HG03108 (cell line): ENCODE results near the gene ART1.

Experiments used
- ATAC-seq: cut with Tn5 transposase; IDR thresholded peaks from one replicate; pipeline ENCODE4 v1.9.1; 2021; ENCODE audit warnings: moderate library complexity; ENCODE audit not compliant: unreplicated experiment

The ART1 gene

DNA sequence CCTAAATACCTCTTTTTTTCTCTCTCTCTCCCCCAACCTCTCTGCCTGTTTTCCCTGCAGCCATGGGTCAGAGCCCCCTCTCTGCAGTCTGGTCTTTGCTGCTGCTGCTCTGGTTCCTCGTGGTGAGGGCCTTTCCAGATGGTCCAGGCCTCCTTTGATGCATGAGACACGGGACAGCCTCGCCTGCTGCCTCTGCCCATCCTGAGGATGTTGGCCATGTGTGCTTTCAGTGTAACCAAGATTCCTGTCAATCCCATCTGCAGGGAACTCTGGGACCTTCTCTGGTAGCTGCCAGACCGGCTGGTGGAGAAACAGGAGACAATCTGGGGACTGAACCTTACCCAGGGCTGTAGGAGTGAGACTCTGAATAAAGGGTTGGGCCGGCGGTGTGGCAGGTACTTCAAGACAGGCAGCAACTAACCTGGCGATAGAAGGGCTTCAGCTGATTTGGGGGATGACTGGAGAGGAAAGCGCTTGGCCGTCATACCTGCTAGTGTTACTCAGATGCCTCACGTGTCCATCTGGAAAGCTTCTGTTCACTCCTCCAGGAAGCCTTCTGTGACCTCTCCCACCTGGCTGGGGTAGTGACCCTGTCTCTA is 19.2 kb downstream of the ART1 start:
- ATAC-seq = no peak

GRCh38 chr11:3665336-3666022 is 20.6 kb downstream of the ART1 start:
- ATAC-seq = no peak

DNA sequence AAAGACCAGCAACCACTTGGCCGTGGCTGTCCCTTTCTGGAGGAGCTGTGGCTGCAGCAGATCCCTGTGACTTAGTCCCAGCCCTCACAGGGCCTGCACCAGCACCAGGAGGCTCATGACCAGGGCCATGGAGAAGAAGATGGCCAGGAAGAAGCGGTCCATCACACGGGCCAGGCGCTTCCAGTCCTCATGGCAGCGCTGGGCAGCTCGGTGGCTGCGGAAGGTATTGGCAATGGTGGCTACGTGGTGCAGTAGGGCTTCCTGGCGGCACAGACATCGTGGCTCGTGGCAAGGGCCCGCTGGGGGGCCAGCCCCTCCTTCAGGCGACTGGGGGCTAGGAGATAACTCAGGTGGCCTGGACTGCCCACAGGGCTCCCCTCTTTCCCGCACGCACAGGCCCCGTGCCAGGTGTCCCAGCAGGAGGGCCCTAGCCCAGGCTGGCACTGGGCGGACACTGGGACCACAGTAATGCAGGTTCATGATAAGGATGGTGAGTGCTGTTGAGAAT is 21.1 kb downstream of the ART1 start:
- no peak for ATAC-seq

DNA sequence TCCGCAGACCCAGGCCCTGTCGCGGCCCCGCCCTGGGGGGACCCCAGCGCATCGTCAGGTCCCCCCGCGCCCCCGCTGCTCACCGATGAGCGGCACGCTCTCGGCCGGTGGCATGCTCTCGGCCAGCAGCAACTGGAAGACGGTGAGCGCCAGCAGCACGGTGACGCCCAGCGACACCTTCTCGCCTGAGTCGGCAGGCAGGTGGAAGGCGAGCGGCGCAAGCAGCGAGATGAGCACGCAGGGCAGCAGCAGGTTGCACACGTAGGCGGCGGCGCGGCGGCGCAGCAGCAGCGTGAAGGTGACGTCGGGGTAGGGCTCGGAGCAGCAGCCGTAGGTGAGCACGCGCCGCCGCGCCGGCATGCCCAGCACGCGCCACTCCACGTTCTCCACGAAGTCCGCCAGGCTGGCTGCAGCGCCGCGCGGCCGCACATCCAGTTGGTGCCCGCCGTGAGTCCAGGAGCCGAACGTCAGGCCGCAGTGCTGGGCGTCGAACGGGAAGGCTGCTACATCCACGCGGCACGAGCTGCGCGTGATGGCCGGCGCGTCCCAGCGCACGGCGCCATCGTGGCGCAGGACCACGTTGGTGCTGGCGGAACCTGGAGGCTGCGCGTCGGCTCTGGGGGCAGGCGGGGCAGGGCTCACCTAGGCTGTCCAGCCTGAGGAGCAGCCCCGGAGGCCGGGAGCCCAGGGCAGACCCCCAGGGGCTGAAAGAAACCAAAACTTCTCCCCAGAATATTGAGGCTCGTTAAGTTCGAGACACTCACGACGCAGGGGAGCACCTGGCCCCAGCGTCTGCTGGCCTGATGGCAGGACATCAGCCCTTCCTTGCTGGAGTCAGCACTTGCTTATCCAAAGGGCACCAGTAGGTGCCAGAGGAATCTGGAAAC is 22.5 kb downstream of the ART1 start:
- no peak for ATAC-seq

GRCh38 chr11:3669128-3669527 is 24.2 kb downstream of the ART1 start:
- no peak for ATAC-seq

- ATAC-seq = no peak
Measured at GRCh38 chr11:3669742-3670183, 24.8 kb downstream of the ART1 start.

GRCh38 chr11:3671334-3672254 is 26.7 kb downstream of the ART1 start, which contains the start of gene CHRNA10:
CHRNA10 (minus strand) TSS chr11:3671384; CDS start chr11:3671312, 72 bp downstream.
- ATAC-seq = no peak

DNA sequence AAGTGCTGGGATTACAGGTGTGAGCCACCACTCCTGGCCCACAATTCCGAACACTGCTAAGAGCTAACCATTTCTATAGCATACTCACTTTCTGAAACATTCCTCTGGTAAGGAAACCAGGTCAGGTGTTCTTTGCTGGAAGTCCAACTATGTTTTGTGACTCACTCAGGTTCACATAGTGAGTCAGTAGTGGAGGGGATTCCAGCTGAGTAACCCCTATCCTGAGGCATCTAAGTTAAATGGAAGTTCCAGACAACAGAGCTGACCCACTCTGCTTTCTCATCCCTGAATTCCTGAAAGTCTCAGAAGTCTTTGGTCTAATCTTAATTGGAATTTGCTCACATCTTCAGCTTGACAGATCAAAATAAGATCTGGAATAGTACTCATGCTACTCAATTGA is 29.3 kb downstream of the ART1 start:
- ATAC-seq = no peak

DNA sequence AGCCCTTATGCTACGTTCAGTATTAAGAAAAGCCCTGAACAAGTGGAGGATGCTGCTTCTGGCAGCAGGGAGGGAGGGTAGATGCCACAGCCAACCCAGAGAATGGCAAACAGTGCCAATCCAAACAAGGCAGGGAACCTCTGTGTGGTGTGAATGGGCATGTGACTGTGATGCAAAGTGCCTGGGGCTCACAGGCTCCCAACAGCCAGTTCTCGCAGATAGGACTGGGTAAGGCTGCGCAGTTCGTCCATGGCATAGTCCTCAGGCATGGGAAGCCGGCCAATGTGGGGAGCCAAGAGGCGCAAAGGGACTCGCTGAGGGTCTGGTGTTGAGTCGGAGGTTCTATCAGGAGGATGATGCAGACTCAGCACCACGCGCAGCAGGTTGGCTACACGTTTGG is 31.0 kb downstream of the ART1 start:
- ATAC-seq = no peak

DNA sequence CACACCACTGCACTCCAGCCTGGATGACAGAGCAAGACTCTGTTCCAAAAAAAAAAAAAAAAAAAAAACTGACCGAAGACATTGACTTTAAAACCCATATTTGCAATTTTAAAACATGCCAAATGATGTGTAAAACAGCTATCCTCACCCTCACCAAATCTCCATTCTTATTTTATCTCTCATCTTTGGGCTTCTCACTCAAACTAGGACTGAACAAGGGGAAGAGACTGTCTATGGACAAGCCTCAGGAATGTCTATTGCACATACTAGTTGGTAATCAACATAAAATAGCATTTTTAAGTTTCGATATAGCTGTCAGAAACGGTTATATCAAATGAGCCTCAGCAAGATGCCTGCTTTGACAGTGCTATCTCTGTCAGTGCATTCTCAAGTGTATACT is 34.1 kb downstream of the ART1 start:
- no peak for ATAC-seq

GRCh38 chr11:3683039-3683438 is 38.1 kb downstream of the ART1 start:
- ATAC-seq = no peak

GRCh38 chr11:3684129-3684818 is 39.3 kb downstream of the ART1 start:
- no peak for ATAC-seq

GRCh38 chr11:3684819-3685172 is 39.9 kb downstream of the ART1 start:
- ATAC-seq = no peak

DNA sequence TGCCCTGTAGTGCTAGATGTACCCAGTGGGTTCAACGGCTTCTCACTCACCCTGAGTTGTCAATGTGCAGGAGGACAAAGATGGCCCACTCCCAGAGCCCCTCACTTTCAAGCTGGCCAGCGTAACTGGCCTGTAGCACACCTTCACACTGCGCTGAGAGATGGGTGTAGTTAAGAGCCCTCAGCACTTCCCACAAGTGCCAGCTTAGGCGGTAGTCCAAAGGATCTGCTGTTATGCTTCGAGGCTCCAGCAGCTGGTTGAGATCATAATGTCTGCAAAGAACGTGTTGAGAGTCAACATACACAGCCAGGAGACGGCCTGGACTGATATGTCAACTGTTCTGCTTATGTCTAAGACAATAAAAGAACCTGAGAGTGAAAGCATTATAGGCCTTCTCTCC is 41.0 kb downstream of the ART1 start:
- no peak for ATAC-seq

DNA sequence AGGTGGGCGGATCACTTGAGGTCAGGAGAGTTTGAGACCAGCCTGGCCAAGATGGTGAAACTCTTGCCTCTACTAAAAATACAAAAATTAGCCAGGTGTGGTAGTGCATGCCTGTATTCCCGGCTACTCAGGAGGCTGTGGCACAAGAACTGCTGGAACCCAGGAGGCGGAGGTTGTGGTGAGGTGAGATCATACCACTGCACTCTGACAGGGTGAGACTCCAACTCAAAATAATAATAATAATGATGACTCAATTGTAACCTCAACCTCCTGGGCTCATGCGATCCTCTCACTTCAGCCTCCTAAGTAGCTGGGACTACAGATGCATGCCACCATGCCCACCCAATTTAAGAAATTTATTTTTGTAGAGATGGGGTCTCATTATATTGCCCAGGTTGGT is 41.8 kb downstream of the ART1 start:
- ATAC-seq = no peak

DNA sequence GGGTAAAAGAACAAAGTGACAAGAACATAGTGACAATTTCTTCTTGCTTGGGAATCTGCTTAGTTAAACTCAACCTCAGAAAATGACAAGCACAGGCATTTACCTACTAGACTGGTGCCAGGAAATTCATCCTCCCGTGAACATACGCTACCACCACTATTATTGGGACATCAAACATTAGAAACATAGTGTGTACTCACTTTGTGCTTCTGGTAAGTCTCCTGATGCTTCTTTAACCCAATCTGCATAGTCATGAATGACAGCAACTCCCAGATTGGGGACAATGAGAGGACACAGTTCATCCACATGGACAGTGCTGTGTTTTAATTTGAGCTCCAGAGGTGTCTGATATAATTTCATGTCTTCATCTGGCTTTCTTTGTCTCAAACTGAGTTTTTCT is 55.5 kb downstream of the ART1 start:
- ATAC-seq = no peak

GRCh38 chr11:3700910-3701309 is 56.0 kb downstream of the ART1 start:
- ATAC-seq = no peak

- no peak for ATAC-seq
Measured at GRCh38 chr11:3703383-3703782, 58.5 kb downstream of the ART1 start.

GRCh38 chr11:3707176-3707575 is 62.2 kb downstream of the ART1 start:
- no peak for ATAC-seq

DNA sequence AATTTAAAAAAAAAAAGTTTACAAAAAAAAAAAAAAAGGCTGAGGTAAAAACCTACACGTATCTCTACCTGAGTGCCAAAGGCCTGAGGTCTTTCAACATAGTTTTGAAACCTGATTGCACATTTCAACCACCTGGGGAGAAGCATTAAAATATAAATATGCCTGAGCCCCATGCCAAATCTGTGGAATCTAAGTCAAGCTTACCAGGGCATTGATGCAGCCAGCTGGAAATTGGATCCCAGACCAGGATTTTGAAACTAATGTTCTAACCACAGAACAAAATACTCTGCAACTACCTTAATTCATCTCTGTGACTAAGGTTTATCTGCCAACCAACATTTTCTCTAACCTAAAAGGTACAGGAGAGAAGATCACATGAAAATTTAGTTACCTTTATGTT is 65.0 kb downstream of the ART1 start:
- ATAC-seq = no peak
